K562 (cell line): ENCODE data around the gene PSMD11. TPM values are rescaled to one million over a fixed set of nuclear protein-coding genes. Genes with fewer than 3 reads are reported as not detected.

Experiments
- ATAC-seq: fragments of 200-7000 bp; cut with Tn5 transposase; 3 replicates; pipeline ENCODE4 v1.9.1; 2020; ENCODE audit warnings: moderate library complexity
- BruUV-seq: library from RNA; stranded (reverse); fragments of 400-500 nt; replicated peaks from 2 replicates; lab custom pipeline; 2021; lab: Mats Ljungman, UMichigan
- CTCF ChIA-PET: fragments of 300-600 bp; formaldehyde crosslinking; extraction: SDS; loops from one replicate; lab custom pipeline; 2021; ENCODE audit warnings: low intra/inter-chr PET ratio; lab: Yijun Ruan, JAX
- POLR2A ChIA-PET: fragments of 300-600, 350-650 bp; sonication (Branson Sonifier 250); formaldehyde crosslinking; extraction: SDS; loops from one replicate; lab custom pipeline; 2021; ENCODE audit warnings: antibody characterized with exemption, inconsistent platforms; lab: Yijun Ruan, JAX
- DNase-seq, 4 experiments: peaks; one replicate each; pipeline versions ENCODE4 v3.0.0 to v3.0.0-alpha.2; 2011 to 2018; ENCODE audit warnings: low spot score in 3 of 4, mixed read lengths in 3 of 4; ENCODE audit errors: extremely low read depth in 1 of 4
- FAIRE-seq: peaks from 2 replicates; lab custom pipeline; 2011; peaks lifted over from hg19 to GRCh38; lab: Jason Lieb, UNC
- H2AFZ ChIP-seq: 2 replicates; pipeline ENCODE4 v1.6.0; 2011; ENCODE audit warnings: low read depth, low read length, control low read depth, inconsistent platforms
- H3K27ac ChIP-seq: fragments of 200-600 bp; 3 replicates; pipeline ENCODE4 v1.8.0; 2011; ENCODE audit warnings: low read depth, mild to moderate bottlenecking, control low read depth, inconsistent platforms, low read length, moderate library complexity, mixed read lengths; ENCODE audit errors: extremely low read depth
- H3K27me3 ChIP-seq, 2 experiments: fragments of 300-600 bp in 1 of 2; 2 replicates in 1 of 2; 3 replicates in 1 of 2; pipeline versions ENCODE4 v1.6.0 to v1.8.0; 2011; ENCODE audit warnings: inconsistent platforms in 2 of 2, low read length in 2 of 2, mild to moderate bottlenecking in 1 of 2, mixed read lengths in 1 of 2, moderate library complexity in 1 of 2; ENCODE audit not compliant: control insufficient read depth in 2 of 2, insufficient read depth in 2 of 2
- H3K36me3 ChIP-seq: fragments of 300-600 bp; 3 replicates; pipeline ENCODE4 v1.8.0; 2011; ENCODE audit warnings: mild to moderate bottlenecking, low read length, inconsistent platforms; ENCODE audit not compliant: control insufficient read depth, insufficient read depth
- H3K4me1 ChIP-seq, 2 experiments: fragments of 200-600 bp in 1 of 2; replicated peaks in 1 of 2; 2 replicates in 1 of 2; 3 replicates in 1 of 2; pipeline versions ENCODE4 v1.5.1 to v1.8.0; 2011; ENCODE audit warnings: inconsistent platforms in 2 of 2, low read length in 2 of 2, mild to moderate bottlenecking in 1 of 2, mixed read lengths in 1 of 2, moderate library complexity in 1 of 2; ENCODE audit not compliant: control insufficient read depth in 2 of 2, insufficient read depth in 2 of 2
- H3K4me2 ChIP-seq: 2 replicates; pipeline ENCODE4 v1.6.1; 2011; ENCODE audit warnings: low read length, control low read depth, inconsistent platforms, mixed read lengths; ENCODE audit not compliant: insufficient read depth
- H3K4me3 ChIP-seq: fragments of 200-600 bp; sonication (generic), shearing (Covaris generic); 2 replicates; pipeline ENCODE4 v1.5.1; 2016; ENCODE audit warnings: control low read depth, inconsistent platforms
- H3K79me2 ChIP-seq: fragments of 200-600 bp; 3 replicates; pipeline ENCODE4 v1.8.0; 2011; ENCODE audit warnings: low read length, inconsistent platforms; ENCODE audit not compliant: control insufficient read depth, insufficient read depth
- H3K9ac ChIP-seq, 2 experiments: 2 replicates each; pipeline versions ENCODE4 v1.6.0 to v1.6.1; 2011; ENCODE audit warnings: low read depth in 2 of 2, low read length in 2 of 2, control low read depth in 1 of 2, inconsistent platforms in 1 of 2, mild to moderate bottlenecking in 1 of 2, mixed read lengths in 1 of 2; ENCODE audit not compliant: insufficient read depth in 1 of 2
- H3K9me1 ChIP-seq: one replicate; pipeline ENCODE4 v1.6.0; 2011; ENCODE audit warnings: inconsistent platforms, mild to moderate bottlenecking, low read length, moderate library complexity; ENCODE audit not compliant: control insufficient read depth, insufficient read depth
- H3K9me3 ChIP-seq: replicated peaks from 2 replicates; pipeline ENCODE4 v1.5.1; 2011; ENCODE audit warnings: low read depth, low read length, inconsistent platforms; ENCODE audit not compliant: control insufficient read depth, insufficient read depth
- H4K20me1 ChIP-seq: replicated peaks from 2 replicates; pipeline ENCODE4 v1.6.1; 2011; ENCODE audit warnings: low read length, inconsistent platforms, mixed read lengths; ENCODE audit not compliant: control insufficient read depth, insufficient read depth
- CCNT2 ChIP-seq: IDR thresholded peaks from 2 replicates; pipeline ENCODE4 v1.6.1; 2011; ENCODE audit warnings: borderline replicate concordance, low read depth, mild to moderate bottlenecking, moderate library complexity, mixed read lengths, low read length; ENCODE audit not compliant: insufficient read length; ENCODE audit errors: extremely low read depth
- CXXC5 ChIP-seq: fragments of 250-450 bp; sonication (Bioruptor Pico); IDR thresholded peaks from 2 replicates; pipeline ENCODE4 v1.8.0; 2022; ENCODE audit warnings: inconsistent platforms, mild to moderate bottlenecking, moderate library complexity
- FIP1L1 ChIP-seq: fragments of 200-400 bp; formaldehyde crosslinking; IDR thresholded peaks from 2 replicates; pipeline ENCODE4 v1.6.1; 2018; ENCODE audit warnings: mild to moderate bottlenecking, low read depth, low read length; ENCODE audit not compliant: poor library complexity, severe bottlenecking
- KDM4B ChIP-seq, 2 experiments: fragments of 450-650 bp in 1 of 2; sonication (generic) in 1 of 2; IDR thresholded peaks; 2 replicates each; pipeline ENCODE4 v1.6.1; 2016 to 2017; ENCODE audit warnings: borderline replicate concordance in 2 of 2, antibody characterized with exemption in 1 of 2, low read depth in 1 of 2, mild to moderate bottlenecking in 1 of 2
- MAZ ChIP-seq, 2 experiments: fragments of 450-650 bp in 1 of 2; sonication (generic) in 1 of 2; formaldehyde crosslinking; IDR thresholded peaks in 1 of 2; conservative IDR thresholded peaks in 1 of 2; 2 replicates each; pipeline versions ENCODE4 v1.4.0 to v1.5.0; 2020; ENCODE audit warnings: mild to moderate bottlenecking in 1 of 2, missing genetic modification reagents in 1 of 2
- MECOM ChIP-seq: fragments of 250-450 bp; sonication (Bioruptor Pico); IDR thresholded peaks from 2 replicates; pipeline ENCODE4 v1.8.0; 2022; ENCODE audit warnings: inconsistent platforms
- NONO ChIP-seq, 2 experiments: fragments of 200-400 bp in 1 of 2; fragments of 450-650 bp in 1 of 2; formaldehyde crosslinking in 1 of 2; IDR thresholded peaks; 2 replicates each; pipeline ENCODE4 v1.6.1; 2017; ENCODE audit warnings: low read depth in 2 of 2, mild to moderate bottlenecking in 2 of 2, moderate library complexity in 2 of 2, low read length in 1 of 2
- PHF8 ChIP-seq: fragments of 200-600 bp; sonication (generic); IDR thresholded peaks from 2 replicates; pipeline ENCODE4 v1.6.1; 2012; ENCODE audit warnings: mixed run types, mild to moderate bottlenecking, inconsistent platforms, low read length, moderate library complexity, borderline replicate concordance
- POLR2AphosphoS5 ChIP-seq: IDR thresholded peaks from 2 replicates; pipeline ENCODE4 v1.6.1; 2011; ENCODE audit warnings: mild to moderate bottlenecking, low read depth, low read length, moderate library complexity; ENCODE audit not compliant: control insufficient read depth, insufficient read depth
- RHOXF2B ChIP-seq: fragments of 250-450 bp; sonication (Bioruptor Pico); conservative IDR thresholded peaks from 2 replicates; pipeline ENCODE4 v1.5.1; 2021
- SMAD4 ChIP-seq: fragments of 250-450 bp; sonication (Bioruptor Pico); conservative IDR thresholded peaks from 2 replicates; pipeline ENCODE4 v1.8.0; 2021; ENCODE audit warnings: inconsistent platforms, mild to moderate bottlenecking, moderate library complexity
- TAF9B ChIP-seq: fragments of 450-650 bp; IDR thresholded peaks from 2 replicates; pipeline ENCODE4 v1.6.1; 2018; ENCODE audit warnings: mild to moderate bottlenecking; ENCODE audit not compliant: partially characterized antibody
- ZNF766 ChIP-seq: fragments of 200-800 bp; sonication (Bioruptor generic); conservative IDR thresholded peaks from 2 replicates; pipeline ENCODE4 v1.6.1; 2016; ENCODE audit warnings: missing genetic modification characterization, missing compliant biosample characterization
- WGBS: fragments of 100-300 bp; shearing (Covaris generic); methylation state at CpG from one replicate; pipeline ENCODE4 v1.1.6; 2016; ENCODE audit warnings: low coverage, mixed read lengths; ENCODE audit not compliant: insufficient coverage; ENCODE audit errors: missing lambda C conversion rate; 5-methylcytosine and 5-hydroxymethylcytosine counted together
- in situ Hi-C: fragments of 300-500 bp; cut with MboI; formaldehyde crosslinking; loops from 4 replicates; pipeline ENCODE4 v1.15.0; 2018; ENCODE audit warnings: inconsistent platforms, mixed read lengths
- intact Hi-C: fragments of 100-400 bp; cut with micrococcal nuclease; formaldehyde crosslinking; loops from 2 replicates; pipeline ENCODE4 v1.14.2; 2022
- polyA plus RNA-seq, 8 experiments: library from polyadenylated mRNA; depleted of rRNA in 4 of 8; stranded (reverse) in 5 of 8; unstranded in 3 of 8; fragments of >200 nt; fragmentation: Nextera tagmentation in 2 of 8; fragmentation: Illumina TruSeq in 1 of 8; extraction: Ambion mirVana in 2 of 8; extraction: Trizol in 1 of 8; gene quantifications; 2 replicates each; pipeline versions ENCODE4 v1.2.1 to v1.2.3, GENCODE V29; 2011 to 2014; ENCODE audit warnings: inconsistent platforms in 1 of 8, missing spikeins in 1 of 8
- total RNA-seq, 7 experiments: library from RNA; depleted of rRNA in 6 of 7; stranded (reverse); fragments of >200 nt in 6 of 7; fragmentation: Illumina TruSeq in 2 of 7; extraction: Trizol in 2 of 7; gene quantifications; 2 replicates each; pipeline versions ENCODE4 v1.2.1 to v1.2.3, GENCODE V29; 2011 to 2021; ENCODE audit warnings: low replicate concordance in 1 of 7
- TF ChIP-seq, protein P1 (sequence below): fragments of 250-450 bp; sonication (Bioruptor Pico); IDR thresholded peaks from 2 replicates; pipeline ENCODE4 v1.4.0; 2020; ENCODE audit warnings: mild to moderate bottlenecking
- TF ChIP-seq, protein P2 (sequence below): fragments of 250-450 bp; sonication (Bioruptor Pico); IDR thresholded peaks from 2 replicates; pipeline ENCODE4 v1.9.0; 2021; ENCODE audit warnings: mild to moderate bottlenecking, inconsistent platforms

Gene PSMD11
- total and polyA plus RNA-seq, 9 of the 15 experiments (the other 6 are each of a cell fraction or from before 2014, with no cell fraction given) = 104 to 378 (median 158) TPM

DNA sequence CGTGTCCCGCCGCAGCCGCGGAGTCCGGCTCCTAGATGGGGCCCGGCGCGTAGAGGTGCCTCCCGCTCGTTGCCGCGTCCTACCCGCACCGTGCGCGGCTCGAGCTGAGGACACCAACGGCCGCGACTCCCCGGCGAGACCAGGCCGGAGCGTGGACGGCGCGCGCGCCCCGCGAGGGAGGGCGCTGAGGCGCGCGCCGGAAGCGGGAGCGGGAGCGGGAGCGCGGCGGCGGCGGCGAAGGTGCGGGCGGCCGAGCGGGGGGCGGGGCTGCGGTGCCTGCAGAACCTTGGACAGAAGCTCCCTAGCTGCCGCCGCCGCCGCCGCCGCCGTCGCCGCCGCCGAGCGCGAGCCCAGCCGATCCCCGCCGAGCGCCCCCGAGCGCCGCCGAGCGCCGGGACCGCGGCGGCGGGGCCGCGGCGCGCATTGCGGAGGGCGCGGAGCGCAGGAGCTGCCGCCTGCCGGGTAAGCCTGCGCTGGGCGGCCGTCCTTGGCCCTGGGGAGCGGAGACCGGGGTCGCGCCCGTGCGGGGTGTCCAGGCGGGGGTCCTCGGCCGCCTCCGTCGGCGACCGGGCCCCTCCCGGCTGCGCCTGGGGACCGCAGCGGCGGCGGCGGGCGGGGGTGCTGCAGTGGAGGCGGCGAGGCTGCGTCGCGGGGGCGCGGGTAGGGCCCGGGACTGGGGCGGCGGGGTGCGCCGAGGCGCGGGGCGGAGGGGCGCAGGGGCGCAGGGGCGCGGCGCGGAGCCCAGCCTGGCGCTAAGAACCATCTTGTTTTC is 42.6 kb downstream of the PSMD11 start, which contains the start of gene CDK5R1:
TSS of gene CDK5R1 (plus strand) at position 293 of the 772 bp plus-strand sequence. CDS start 628 bp downstream, outside the sequence.
- BruUV-seq = no TSS peak
- H3K4me2 ChIP-seq = peak within 1 kb of the TSS; percentile 79
- H3K9ac ChIP-seq = peak within 1 kb of the TSS; percentile 62 to 94
- H3K9me1 ChIP-seq = no peaks in the 10 kb centered on the region
- H3K9me3 ChIP-seq = no peaks in the 10 kb centered on the region
- peaks cover 17% of the 10 kb centered on the region; the same call in 2 of the 3 replicates for H3K79me2 ChIP-seq
- DNase-seq (peak; percentile 82 to 87 (median 85)), FAIRE-seq (no peak), ATAC-seq (peak; percentile 61)
- peak within 1 kb of the TSS; percentile 78 for H3K27ac ChIP-seq
- H3K27me3 ChIP-seq = no peaks in the 10 kb centered on the region
- peaks cover 10% of the 10 kb centered on the region; the same call in 1 of the 2 replicates for H4K20me1 ChIP-seq
- CTCF ChIA-PET = no interaction called here
- H3K36me3 ChIP-seq = peaks cover 50% of the 10 kb centered on the region; the same call in 2 of the 3 replicates
- intact Hi-C loops (loop anchor here (10.0 kb wide), 1 partner anchor 168 kb away; no protein-coding TSS in a partner anchor), in situ Hi-C loops (no loop called here)
- H3K4me3 ChIP-seq = peak within 1 kb of the TSS; percentile 56
- whole genome bisulfite sequencing = 1% methylated on average over 47 of the region's 135 CpGs
- peaks cover 13 to 52% of the 10 kb centered on the region in 2 experiments; a peak in 4 of 5 replicates for H3K4me1 ChIP-seq
- POLR2A ChIA-PET = interaction anchor here (0.6 to 2.5 kb wide), 9 partner anchors 9 to 639 kb away, joined by 3 to 9 read pairs (median 4); no protein-coding TSS in a partner anchor
- H2AFZ ChIP-seq = peak within 1 kb of the TSS; percentile 91
- peak; percentile 80 for TF ChIP-seq CXXC5 (CRISPR knock-in tag)
- peak; percentile 60; the same call in 1 of the 2 replicates for TF ChIP-seq PHF8
- peak; percentile 87 for TF ChIP-seq SMAD4 (CRISPR knock-in tag)
- TF ChIP-seq, protein P1, sequence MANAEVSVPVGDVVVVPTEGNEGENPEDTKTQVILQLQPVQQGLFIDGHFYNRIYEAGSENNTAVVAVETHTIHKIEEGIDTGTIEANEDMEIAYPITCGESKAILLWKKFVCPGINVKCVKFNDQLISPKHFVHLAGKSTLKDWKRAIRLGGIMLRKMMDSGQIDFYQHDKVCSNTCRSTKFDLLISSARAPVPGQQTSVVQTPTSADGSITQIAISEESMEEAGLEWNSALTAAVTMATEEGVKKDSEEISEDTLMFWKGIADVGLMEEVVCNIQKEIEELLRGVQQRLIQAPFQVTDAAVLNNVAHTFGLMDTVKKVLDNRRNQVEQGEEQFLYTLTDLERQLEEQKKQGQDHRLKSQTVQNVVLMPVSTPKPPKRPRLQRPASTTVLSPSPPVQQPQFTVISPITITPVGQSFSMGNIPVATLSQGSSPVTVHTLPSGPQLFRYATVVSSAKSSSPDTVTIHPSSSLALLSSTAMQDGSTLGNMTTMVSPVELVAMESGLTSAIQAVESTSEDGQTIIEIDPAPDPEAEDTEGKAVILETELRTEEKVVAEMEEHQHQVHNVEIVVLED (CRISPR knock-in tag) = peak; percentile 16; the same call in 1 of the 2 replicates
- TF ChIP-seq, protein P2, sequence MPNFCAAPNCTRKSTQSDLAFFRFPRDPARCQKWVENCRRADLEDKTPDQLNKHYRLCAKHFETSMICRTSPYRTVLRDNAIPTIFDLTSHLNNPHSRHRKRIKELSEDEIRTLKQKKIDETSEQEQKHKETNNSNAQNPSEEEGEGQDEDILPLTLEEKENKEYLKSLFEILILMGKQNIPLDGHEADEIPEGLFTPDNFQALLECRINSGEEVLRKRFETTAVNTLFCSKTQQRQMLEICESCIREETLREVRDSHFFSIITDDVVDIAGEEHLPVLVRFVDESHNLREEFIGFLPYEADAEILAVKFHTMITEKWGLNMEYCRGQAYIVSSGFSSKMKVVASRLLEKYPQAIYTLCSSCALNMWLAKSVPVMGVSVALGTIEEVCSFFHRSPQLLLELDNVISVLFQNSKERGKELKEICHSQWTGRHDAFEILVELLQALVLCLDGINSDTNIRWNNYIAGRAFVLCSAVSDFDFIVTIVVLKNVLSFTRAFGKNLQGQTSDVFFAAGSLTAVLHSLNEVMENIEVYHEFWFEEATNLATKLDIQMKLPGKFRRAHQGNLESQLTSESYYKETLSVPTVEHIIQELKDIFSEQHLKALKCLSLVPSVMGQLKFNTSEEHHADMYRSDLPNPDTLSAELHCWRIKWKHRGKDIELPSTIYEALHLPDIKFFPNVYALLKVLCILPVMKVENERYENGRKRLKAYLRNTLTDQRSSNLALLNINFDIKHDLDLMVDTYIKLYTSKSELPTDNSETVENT (CRISPR knock-in tag) = no peak
- TF ChIP-seq ZNF766 = peak; percentile 63; the same call in 1 of the 2 replicates
- TF ChIP-seq KDM4B (IDR thresholded peaks at IDR 0.05; ENCODE audit: borderline replicate concordance in 2 of 2, low read depth in 1 of 2) = no peak
- 0 out of 2 replicates have a peak, but pooled peaks have one; percentile 20 for TF ChIP-seq POLR2AphosphoS5
- TF ChIP-seq TAF9B = no peak
- no peak for TF ChIP-seq MECOM (CRISPR knock-in tag)
- peak in 1 of 2 experiments; percentile 54; a peak in 1 of 4 replicates for TF ChIP-seq MAZ (CRISPR knock-in tag; conservative IDR thresholded peaks at IDR 0.05 in 1 of 2, IDR thresholded peaks at IDR 0.05 in 1 of 2)
- TF ChIP-seq NONO (IDR thresholded peaks at IDR 0.05; ENCODE audit: low read depth in 2 of 2, low read length in 1 of 2) = peak in 1 of 2 experiments; percentile 84; a peak in 1 of 4 replicates
- TF ChIP-seq FIP1L1 = no peak
- no peak for TF ChIP-seq RHOXF2B
- TF ChIP-seq CCNT2 = peak; percentile 55
